ENCODE data around the gene NFIB.

NFIB gene

DNA sequence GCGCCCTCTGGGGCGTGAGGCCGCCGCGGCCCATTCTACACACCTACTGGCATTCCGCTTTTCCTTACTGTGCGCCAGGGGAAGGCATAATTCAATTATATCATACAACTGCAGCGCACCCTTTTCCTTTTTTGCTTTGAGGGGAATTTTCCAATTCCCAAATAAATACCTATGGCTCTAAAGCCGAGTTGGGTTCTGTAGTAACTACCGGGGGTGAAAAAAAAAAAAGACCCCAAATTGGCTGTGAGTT, 34.1 kb upstream of the NFIB start:
- Mint-ChIP-seq H3K4me1 (peaks cover 14% of the 10 kb centered on the region), H3K36me3 (no peaks in the 10 kb centered on the region), H3K27ac (no peak overlapping the region), H3K9me3 (no peaks in the 10 kb centered on the region), H3K4me3 (no peak overlapping the region), H3K27me3 (peaks cover 10% of the 10 kb centered on the region)
- ATAC-seq: no peak

DNA sequence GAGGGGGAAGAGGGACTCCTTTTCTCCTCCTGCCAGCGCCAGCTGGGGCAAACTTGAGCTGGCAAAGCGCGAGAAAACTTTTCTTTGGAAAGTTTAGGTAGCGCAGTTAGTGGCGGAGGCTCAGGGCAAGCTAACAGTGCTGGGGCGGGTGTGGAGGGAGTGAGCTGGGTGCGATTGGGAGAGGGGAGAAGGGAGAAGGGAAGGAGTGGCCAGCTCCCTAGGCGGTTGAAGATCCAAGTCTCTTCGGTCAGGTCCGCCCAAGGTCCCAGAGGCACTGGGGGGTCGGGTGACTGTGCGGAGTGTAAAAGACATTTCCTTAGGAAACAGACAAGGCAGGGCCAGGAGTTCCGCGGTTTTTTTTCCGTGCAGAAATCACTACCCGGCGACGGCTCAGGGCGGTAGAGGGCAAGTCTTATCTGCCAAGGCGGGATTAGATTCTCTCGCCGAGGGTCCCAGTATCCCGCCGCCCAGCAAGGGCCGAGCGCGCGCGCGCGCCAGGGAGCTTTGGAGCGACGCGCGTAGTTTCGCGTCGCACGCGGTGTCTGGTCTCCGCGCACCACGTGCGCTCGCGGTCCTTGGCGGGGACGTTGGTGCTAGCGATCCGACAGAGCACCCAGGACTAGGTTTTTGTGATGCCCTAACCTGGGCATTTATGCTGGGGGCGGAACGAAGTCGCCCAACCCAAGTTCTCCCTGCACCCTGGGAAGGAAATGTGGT, 33.6 kb upstream of the NFIB start:
- H3K27ac Mint-ChIP-seq: no peak overlapping the region
- ATAC-seq: no peak
- H3K4me3 Mint-ChIP-seq: no peak overlapping the region
- no peaks in the 10 kb centered on the region for H3K36me3 Mint-ChIP-seq
- H3K27me3 Mint-ChIP-seq: peaks cover 5% of the 10 kb centered on the region
- H3K4me1 Mint-ChIP-seq: peaks cover 12% of the 10 kb centered on the region
- no peaks in the 10 kb centered on the region for H3K9me3 Mint-ChIP-seq

DNA sequence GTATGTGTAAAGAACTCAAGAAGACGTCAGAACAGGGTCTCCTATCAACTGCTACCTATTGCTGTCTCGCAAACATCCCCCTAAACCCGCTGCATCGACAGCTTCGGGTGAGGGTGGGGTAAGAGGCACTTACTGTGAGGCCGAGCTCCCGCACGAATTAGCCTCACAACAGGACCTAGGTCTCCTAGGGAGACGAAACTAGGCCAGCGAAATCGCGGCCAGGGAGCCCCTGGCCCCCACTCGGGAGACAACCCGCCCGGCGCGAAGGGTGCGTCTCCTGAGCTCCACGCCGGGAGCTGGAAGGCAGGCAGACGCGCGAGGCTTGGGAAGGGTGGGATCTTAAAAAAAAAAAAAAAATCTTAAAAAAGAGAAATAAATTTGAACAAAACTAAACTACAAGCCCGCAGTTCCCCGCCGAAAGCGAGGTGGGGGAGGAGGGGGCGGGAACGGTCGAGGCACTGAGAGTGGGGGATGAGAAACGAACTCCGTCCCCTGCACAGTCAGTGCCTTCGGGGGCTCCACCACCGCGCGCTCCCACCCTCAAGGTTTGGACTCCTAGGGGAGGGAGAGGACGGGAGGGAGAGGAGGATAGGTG, 33.0 kb upstream of the NFIB start:
- ATAC-seq: no peak
- no peaks in the 10 kb centered on the region for H3K9me3 Mint-ChIP-seq
- no peaks in the 10 kb centered on the region for H3K27me3 Mint-ChIP-seq
- no peaks in the 10 kb centered on the region for H3K36me3 Mint-ChIP-seq
- no peak overlapping the region for H3K4me3 Mint-ChIP-seq
- peaks cover 12% of the 10 kb centered on the region for H3K4me1 Mint-ChIP-seq
- H3K27ac Mint-ChIP-seq: no peak overlapping the region

DNA sequence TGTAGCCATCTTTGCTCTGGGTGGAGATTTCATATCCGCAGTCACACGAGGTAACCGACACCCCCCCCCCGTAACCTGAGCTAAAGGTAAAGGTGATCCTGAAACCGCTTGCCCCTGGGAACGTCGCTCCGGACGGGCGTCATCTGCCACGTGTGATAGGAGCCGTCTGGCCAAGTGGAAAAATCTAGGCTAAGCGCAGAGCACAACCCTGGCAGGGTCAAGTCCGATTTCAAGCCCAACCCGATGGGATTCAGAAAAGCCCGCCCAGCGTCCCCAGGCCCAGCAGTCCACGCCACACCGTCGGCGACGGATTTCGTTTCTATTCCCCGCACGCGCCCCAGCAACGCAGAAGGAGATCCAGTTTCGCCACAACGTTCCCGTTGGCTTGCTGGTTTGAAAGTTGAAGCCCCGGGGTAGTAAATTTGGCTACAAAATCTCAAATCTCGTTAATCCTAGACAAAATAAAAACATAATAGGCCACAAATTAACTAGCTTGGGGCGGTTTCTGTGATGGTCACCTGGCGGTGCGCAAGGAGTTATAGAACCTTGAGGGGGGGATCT, 32.4 kb upstream of the NFIB start:
- H3K27me3 Mint-ChIP-seq: no peaks in the 10 kb centered on the region
- no peaks in the 10 kb centered on the region for H3K36me3 Mint-ChIP-seq
- ATAC-seq: no peak
- peaks cover 12% of the 10 kb centered on the region for H3K4me1 Mint-ChIP-seq
- no peak overlapping the region for H3K27ac Mint-ChIP-seq
- no peaks in the 10 kb centered on the region for H3K9me3 Mint-ChIP-seq
- H3K4me3 Mint-ChIP-seq: no peak overlapping the region

DNA sequence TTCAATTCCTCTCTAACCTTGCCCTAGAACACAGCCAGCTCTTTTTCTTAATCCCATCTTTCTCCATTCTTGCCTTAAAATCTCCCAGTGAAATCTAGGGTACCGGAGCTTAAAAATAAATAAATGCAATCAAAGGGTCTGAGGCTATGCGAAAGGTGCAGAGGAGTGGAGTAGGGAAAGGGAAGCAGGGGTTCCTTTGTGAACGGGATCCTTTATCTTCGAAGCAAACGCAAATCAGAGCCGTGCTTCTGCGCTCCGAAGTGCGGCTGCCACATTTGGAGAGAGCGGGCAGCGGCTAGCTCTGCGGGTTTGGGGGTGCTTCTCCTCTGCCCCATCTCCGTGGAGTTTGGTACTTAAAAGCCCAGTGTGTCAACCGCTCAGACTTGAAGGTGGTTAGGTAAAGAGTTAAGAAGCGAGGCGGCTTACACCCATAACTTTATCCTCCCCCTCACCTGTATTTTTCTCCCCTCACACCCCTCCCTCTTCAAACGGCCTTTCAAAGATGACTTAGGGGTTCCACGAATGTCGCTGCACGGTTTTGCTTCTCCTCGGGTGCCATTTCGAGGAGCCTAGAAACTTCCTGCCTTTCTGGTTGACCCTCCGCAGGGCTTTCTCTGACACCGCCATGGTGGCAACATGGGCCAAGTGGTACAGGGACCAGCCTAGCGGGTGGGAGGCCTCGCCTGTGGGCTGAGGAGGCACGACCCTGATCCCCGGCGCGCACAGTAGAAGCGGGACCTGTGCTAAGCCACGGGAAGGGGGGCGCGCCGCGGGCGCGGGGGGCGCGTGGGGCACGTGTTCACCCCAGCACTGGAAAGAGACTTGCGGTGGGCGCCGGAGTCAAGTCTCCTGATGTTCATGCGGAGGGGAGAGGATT, 31.7 kb upstream of the NFIB start:
- ATAC-seq: no peak
- Mint-ChIP-seq H3K27ac (no peak overlapping the region), H3K27me3 (no peaks in the 10 kb centered on the region), H3K4me1 (peaks cover 12% of the 10 kb centered on the region), H3K36me3 (no peaks in the 10 kb centered on the region), H3K4me3 (no peak overlapping the region), H3K9me3 (no peaks in the 10 kb centered on the region)

DNA sequence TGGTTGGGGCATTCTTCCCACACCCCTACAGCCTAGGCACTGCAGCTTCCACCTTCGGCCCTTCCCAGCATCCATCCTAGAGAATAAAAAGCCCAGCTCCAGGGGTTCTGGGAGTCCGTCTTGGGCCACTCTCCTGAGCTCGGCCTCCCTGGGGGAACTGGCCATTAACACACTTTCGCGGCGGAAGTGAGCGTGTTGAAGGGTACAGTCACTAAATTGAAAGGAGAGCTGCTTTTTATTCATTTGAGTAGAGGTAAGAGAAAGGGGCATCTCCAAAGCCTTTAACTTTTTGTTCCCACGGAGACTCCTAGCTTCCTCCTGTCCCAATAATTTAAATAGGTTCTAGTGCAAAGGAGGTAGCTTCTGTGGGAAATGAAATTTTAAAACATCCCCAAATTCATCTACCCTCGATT, 31.0 kb upstream of the NFIB start:
- no peak overlapping the region for H3K4me3 Mint-ChIP-seq
- no peak overlapping the region for H3K27ac Mint-ChIP-seq
- no peaks in the 10 kb centered on the region for H3K36me3 Mint-ChIP-seq
- no peaks in the 10 kb centered on the region for H3K9me3 Mint-ChIP-seq
- peaks cover 11% of the 10 kb centered on the region for H3K4me1 Mint-ChIP-seq
- no peaks in the 10 kb centered on the region for H3K27me3 Mint-ChIP-seq
- ATAC-seq: no peak

DNA sequence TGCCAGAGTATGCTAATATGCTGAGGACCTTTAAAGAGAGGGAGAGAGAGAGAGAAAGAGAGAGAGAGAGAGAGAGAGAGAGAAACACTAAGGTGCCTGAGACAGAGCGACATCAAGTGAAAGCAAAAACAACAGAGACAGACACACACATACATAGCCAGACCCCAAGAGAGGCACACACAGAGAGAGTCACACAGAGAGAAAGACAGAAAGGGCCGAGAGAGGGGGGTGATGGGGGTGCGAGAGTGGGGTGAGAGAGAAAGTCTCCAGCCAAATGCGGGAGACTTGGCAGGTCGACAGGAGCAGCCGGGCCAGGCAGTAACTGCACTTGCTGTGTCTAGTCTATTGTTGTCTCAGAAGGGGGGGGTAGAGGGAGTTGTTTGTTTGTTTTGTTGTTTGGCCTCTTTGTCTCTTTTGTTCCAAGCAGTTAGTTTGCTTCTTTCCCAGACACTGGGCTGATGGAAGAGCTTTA, 30.1 kb upstream of the NFIB start:
- no peak for ATAC-seq
- Mint-ChIP-seq H3K27ac (no peak overlapping the region), H3K36me3 (no peaks in the 10 kb centered on the region), H3K4me1 (peaks cover 4% of the 10 kb centered on the region), H3K27me3 (peaks cover 8% of the 10 kb centered on the region), H3K9me3 (no peaks in the 10 kb centered on the region), H3K4me3 (no peak overlapping the region)

DNA sequence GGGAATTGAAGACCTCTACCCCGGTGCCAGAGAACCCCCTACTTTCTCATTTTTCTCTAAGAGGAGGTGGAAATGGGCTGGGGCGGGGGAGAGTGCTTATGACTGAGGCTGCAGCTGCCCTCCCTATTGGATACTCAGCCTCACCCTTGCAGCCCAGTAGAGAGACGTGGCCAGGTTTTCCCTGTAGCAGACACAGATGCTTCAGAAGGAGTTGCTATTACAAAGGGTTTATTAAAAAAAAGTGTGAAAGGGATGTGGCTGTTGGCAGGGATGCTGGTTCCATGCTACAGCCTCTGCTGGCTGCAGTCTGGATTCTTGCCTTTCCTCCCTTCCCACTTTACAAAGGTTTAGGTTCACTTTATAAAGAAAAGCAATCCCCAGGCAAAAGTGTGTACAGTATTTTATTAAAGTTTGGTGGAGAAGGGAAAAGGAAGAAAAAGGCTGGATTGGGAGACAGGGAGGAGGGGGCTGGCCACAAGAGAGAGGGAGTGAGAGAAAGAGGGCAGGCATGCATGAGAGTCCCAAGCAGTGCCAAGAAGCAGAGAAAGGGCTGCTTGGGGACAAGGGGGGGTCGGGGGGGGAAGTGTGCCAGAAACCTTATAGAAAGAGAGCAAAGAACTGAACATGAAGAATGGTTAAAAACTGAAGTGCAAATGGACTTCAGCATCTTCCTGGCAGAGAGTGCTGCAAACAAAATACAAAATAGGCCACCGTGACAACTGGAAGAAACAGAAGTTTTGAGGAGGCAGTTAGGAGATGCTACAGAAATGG, 29.5 kb upstream of the NFIB start:
- Mint-ChIP-seq H3K9me3 (no peaks in the 10 kb centered on the region), H3K4me1 (no peaks in the 10 kb centered on the region), H3K27me3 (peaks cover 15% of the 10 kb centered on the region), H3K36me3 (no peaks in the 10 kb centered on the region), H3K4me3 (no peak overlapping the region), H3K27ac (no peak overlapping the region)
- no peak for ATAC-seq

DNA sequence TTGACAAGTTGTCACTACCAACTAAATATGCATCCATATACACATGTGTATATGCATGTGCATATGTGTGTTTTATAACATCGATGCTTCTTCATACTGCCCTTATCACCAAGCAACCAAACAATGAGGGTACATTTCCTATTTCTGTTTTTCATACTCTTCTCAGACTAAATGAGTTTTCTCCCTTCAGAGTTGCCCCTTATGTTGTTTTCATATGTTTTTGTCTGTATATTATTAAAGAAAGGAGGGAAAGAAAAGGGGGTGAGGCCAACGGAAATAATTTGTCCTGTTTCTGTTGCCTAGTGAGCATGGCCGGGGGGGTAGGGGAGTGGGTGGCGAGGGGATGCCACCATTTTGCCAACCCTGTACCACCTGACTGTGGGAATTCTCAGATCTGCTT, 28.8 kb upstream of the NFIB start:
- no peak for ATAC-seq
- Mint-ChIP-seq H3K36me3 (no peaks in the 10 kb centered on the region), H3K4me1 (no peaks in the 10 kb centered on the region), H3K27ac (no peak overlapping the region), H3K9me3 (no peaks in the 10 kb centered on the region), H3K27me3 (peaks cover 22% of the 10 kb centered on the region), H3K4me3 (no peak overlapping the region)

DNA sequence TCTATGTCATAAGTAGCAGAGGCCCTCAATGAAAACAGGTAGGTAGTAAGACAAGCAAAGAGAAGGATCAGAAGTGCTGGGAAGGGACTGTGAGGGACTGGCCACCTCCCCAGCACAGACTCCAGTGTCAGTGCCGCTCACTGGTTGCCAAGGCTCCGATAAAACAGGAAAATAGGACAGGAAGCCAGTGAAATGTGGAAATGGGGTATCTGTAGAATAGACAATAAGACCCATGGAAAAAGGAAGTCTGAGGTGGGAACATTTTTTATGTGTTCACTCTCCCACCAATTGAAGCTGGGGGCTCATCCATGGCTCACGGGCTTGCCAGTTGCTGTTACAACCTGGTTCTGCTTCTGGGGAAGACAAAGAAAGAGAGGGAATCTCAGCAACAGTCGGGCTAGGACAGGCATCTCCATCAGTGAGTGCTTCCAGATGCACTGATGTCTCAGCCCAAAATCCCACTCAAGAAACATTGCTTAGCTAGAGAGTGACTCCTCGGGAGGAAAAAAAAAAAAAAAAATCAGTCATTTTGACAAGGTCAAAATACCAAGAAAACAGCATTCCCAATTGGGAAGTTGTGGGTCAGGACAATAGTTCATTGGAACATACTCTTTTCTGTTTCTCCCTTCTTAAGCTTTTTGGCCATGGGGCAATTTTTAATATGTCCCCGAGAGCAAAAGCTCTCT, 27.6 kb upstream of the NFIB start:
- Mint-ChIP-seq H3K36me3 (no peaks in the 10 kb centered on the region), H3K4me3 (no peak overlapping the region), H3K27me3 (peaks cover 31% of the 10 kb centered on the region), H3K4me1 (no peaks in the 10 kb centered on the region), H3K27ac (no peak overlapping the region), H3K9me3 (no peaks in the 10 kb centered on the region)
- ATAC-seq: no peak

DNA sequence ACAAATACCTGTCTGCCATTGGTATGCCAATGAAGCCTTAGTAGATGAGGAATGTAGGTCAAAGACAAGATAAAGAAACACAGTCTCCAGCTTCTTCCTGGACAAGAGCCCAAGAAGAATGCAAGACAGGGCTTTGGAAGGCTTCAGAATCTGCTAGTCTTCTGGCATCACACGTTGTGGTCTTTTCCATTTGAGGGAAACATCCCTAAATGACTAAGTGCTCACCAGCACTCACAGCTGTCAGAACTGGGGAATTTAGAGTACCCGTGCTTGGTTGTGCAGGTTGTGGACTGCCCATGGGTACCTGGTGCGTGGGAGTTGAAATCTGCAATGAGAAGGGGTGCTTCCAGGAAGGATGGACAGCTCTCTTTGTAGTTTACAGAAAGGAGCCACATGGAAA, 27.1 kb upstream of the NFIB start:
- Mint-ChIP-seq H3K4me1 (no peaks in the 10 kb centered on the region), H3K27me3 (peaks cover 31% of the 10 kb centered on the region), H3K36me3 (no peaks in the 10 kb centered on the region), H3K4me3 (no peak overlapping the region), H3K27ac (no peak overlapping the region), H3K9me3 (no peaks in the 10 kb centered on the region)
- ATAC-seq: no peak

DNA sequence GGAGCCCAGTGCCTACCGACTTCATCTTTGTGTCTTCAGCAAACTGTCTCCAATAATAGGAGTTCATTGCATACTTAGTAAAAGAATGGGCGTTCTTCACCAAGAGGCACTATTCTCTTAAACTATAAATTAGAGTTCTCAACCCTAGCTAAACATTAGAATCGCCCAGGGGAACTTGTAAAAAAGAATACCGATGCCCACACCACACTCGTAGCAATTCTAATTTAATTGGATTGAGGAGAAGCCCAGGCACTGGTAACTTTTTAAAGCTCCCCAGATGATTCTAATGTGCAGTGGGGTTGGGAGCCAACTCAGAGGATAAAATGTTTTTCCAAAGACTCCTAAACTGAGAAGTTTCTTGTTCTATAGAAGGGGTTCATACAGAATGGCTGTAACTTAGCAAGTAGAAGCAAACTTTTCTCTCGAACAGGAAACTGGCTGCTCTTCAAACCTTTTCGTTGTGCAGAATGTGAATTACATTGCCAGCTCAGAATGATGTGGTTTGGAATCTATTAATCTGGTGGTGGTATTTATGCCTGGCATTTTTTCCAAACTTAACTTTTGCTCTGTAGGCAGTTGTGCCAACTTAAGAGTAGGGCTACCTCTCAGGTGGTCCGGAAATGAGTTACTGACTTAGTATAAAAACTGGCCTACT, 26.4 kb upstream of the NFIB start:
- H3K27ac Mint-ChIP-seq: no peak overlapping the region
- ATAC-seq: no peak
- no peaks in the 10 kb centered on the region for H3K36me3 Mint-ChIP-seq
- no peak overlapping the region for H3K4me3 Mint-ChIP-seq
- no peaks in the 10 kb centered on the region for H3K4me1 Mint-ChIP-seq
- H3K9me3 Mint-ChIP-seq: no peaks in the 10 kb centered on the region
- peaks cover 31% of the 10 kb centered on the region for H3K27me3 Mint-ChIP-seq

DNA sequence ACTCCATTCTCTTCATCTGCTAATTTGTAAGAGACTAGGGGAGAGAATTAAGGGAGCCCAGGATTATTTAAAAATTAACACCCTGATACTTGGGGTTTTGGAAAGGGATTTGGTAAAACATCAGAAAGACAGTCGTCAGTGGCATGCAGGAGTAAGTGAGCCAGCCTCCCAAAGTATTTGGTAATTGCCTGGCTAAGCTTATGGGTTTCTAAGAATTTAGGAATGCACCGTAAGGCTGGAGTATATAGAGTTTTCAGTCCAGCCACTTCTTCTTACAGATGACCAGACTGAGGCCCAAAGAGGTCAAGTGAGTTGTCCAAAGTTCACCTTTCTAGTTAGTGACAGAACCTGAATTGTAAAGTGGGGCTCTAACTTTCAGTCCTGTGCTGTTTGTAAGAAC, 25.8 kb upstream of the NFIB start:
- no peak overlapping the region for H3K27ac Mint-ChIP-seq
- H3K36me3 Mint-ChIP-seq: no peaks in the 10 kb centered on the region
- no peaks in the 10 kb centered on the region for H3K9me3 Mint-ChIP-seq
- H3K4me3 Mint-ChIP-seq: no peak overlapping the region
- no peak for ATAC-seq
- H3K4me1 Mint-ChIP-seq: no peaks in the 10 kb centered on the region
- peaks cover 31% of the 10 kb centered on the region for H3K27me3 Mint-ChIP-seq

DNA sequence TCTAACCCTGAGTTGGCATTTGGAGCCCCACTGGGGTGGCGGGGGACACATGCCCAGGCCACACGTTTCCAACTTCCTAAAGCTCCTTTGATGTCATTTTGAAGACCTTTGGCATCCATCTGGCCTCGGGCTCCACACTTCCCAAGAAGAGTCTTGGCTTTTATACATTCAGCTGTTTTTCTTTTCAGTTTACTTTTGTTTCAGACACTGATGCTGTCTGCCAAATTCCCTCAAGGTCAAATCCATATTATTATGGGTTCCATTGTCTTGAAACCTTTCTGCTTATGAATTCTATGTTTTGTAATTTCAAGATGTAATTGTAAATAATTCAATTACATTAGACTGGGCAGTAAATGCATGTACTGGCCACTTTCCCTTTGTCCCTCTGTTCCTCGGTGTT, 23.7 kb upstream of the NFIB start:
- Mint-ChIP-seq H3K9me3 (no peaks in the 10 kb centered on the region), H3K27me3 (peaks cover 31% of the 10 kb centered on the region), H3K27ac (no peak overlapping the region), H3K4me3 (no peak overlapping the region), H3K4me1 (no peaks in the 10 kb centered on the region), H3K36me3 (no peaks in the 10 kb centered on the region)
- ATAC-seq: no peak
